Measurements from ENCODE around the gene LRRN1.
"Not testable (repeated sequence)": the region's sequence is repeated elsewhere in the genome, so short reads cannot be mapped to it uniquely, and the experiment has no call there.

The LRRN1 gene

DNA sequence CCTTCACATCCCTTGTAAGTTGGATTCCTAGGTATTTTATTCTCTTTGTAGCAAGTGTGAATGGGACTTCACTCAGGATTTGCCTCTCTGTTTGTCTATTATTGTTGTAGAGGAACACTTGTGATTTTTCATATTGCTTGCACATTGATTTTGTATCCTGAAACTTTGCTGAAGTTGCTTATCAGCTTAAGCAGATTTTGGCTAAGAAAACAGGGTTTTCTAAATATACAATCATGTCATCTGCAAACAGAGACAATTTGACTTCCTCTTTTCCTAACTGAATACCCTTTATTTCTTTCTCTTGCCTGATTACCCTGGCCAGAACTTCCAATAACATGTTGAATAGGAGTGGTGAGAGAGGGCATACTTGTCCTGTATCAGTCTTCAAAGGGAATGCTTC, 88.1 kb downstream of the LRRN1 start:
- intact Hi-C loops (cut with micrococcal nuclease); H3K4me3 Mint-ChIP-seq; H3K27me3 Mint-ChIP-seq; H3K27ac Mint-ChIP-seq; H3K36me3 Mint-ChIP-seq (ENCODE audit: low read depth); H3K4me1 Mint-ChIP-seq (ENCODE audit: low read depth): not testable (repeated sequence)
- peaks cover 47% of the 10 kb centered on the region for H3K9me3 Mint-ChIP-seq

DNA sequence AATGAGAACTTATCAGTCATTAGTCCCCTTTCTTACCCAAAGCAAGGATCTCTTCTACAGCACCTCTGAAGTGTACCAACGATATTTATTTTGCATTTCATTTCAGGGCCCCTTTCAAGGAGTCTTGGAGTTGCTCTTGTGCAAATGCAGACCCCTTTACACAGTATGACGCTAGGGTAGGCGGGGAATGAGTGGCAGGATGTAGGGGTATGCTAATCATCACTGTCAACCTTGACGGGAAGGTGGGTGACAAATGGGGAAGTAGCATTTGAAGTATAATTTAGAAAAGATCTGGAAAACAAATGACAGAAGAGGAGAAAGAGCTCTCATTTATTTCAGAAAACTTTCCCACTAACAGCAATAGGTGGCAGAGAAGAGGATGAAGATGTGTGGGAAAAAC, 94.4 kb downstream of the LRRN1 start:
- Mint-ChIP-seq H3K27ac (no peak overlapping the region), H3K27me3 (no peaks in the 10 kb centered on the region), H3K4me3 (no peak overlapping the region), H3K9me3 (peaks cover 25% of the 10 kb centered on the region), H3K4me1 (ENCODE audit: low read depth) (no peaks in the 10 kb centered on the region), H3K36me3 (ENCODE audit: low read depth) (no peaks in the 10 kb centered on the region)
- intact Hi-C loops (cut with micrococcal nuclease) = no loop called here
